CD4-positive, alpha-beta T cell treated with Interleukin-6 for 4 hours (primary cell): ENCODE results near the gene MYF5.
"Not testable (repeated sequence)": the region's sequence is repeated elsewhere in the genome, so short reads cannot be mapped to it uniquely, and the experiment has no call there.

ENCODE experiments used
- DNase-seq: peaks from one replicate; pipeline ENCODE4 v3.0.0-alpha.2; 2020; ENCODE audit warnings: mixed read lengths

Gene MYF5

GRCh38 chr12:80716696-80717469 lies at the start of gene MYF5:
MYF5 (plus strand) TSS chr12:80716912; CDS start chr12:80717064, 152 bp downstream.
- no peak for DNase-seq

DNA sequence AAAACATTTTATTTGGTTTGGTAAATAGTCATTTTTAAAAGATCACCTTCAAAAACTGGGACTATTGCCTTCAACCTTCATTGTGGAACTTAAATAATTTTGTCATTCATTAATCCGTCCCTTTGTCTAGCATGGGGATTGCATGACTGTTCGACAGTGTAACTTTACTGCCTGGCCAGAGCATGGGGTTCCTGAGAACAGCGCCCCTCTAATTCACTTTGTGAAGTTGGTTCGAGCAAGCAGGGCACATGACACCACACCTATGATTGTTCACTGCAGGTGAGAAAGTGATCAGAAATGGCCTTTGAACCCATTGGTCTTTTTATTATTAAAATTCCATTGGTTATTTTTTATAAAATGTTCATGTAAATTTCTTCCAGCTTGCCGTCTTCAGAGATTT lies 46.5 kb upstream of the MYF5 start:
- no peak for DNase-seq

DNA sequence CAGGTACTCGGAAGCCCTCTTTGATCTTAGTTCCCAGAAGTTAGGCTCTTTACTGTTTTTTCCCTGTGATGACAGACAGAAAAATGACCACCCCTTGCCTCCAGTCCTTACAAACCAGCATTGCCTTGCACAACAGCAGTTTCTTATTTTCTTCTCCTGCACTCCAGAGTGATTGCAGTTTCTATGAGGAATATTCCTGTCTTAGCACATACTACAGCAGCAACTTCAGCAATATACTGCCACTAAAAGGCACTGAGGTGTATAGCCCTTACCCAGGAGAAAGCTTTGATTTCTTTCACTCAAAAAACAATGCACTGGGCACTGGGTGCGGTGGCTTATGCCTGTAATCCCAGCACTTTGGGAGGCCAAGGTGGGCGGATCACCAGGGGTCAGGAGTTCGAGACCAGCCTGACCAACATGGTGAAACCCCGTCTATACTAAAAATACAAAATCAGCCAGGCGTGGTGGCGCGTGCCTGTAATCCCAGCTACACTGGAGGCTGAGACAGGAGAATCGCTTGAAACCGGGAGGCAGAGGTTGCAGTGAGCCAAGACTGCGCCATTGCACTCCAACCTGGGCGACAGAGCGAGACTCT lies 40.6 kb upstream of the MYF5 start:
- not testable (repeated sequence) for DNase-seq

DNA sequence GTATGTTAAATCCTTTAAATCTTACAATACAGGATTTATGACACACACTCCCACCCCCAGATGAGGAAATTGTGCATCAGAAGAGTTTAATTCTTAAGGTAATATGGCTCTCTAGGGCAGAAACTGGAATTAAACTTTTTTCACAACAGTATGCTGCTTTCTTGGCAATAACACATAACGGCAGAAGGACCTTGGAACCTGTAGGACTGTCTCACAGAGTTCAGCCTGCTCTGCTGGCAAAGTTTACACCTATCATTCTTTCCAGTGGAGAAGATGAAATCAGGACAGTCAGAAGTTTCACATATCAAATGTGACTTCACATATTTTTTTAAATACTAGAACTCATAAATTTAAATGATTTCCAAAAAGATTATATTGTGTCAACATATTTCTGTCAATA lies 39.9 kb upstream of the MYF5 start:
- no peak for DNase-seq

DNA sequence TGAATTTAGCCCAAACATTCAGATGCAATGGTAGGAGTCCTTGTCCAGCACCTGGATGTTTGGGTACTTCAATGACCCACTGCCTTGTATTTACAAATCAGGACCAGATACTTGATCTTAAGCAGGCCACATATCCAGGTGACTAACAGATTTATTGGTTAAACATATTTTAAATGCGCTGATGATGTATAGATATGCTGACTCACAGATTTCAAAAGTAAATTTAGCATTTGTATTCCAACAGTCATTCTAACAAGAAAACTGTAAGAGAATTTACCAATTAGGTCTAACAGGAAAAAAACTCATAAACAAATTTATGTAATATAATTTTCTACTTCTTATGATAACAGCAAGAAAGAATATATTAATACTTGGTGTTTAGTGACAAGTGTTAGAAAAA lies 38.7 kb upstream of the MYF5 start:
- DNase-seq = no peak

- no peak for DNase-seq
Measured at GRCh38 chr12:80679346-80680131, 37.2 kb upstream of the MYF5 start.

- no peak for DNase-seq
Measured at GRCh38 chr12:80681287-80681686, 35.4 kb upstream of the MYF5 start.

- DNase-seq = no peak
Measured at GRCh38 chr12:80681786-80682185, 34.9 kb upstream of the MYF5 start.

DNA sequence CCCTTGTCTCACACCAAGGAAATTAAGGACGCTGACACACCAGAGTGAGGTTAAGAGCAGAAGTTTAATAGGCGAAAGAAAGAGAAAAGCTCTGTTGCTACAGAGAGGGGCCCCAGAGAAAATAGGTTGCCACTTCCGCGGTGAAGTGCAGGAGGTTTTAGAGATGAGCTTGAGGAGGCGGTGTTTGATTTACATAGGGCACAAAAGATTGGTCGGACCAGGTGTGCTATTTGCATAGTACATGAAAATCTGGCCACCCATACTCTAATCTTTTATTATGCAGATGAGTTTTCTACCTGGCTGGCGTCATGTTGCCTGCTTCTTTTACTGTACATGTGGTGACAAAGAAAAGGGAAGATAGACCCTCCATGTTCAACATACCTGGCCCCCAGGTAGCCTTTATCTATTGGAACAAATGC lies 32.6 kb upstream of the MYF5 start:
- no peak for DNase-seq

- DNase-seq = no peak
Measured at GRCh38 chr12:80690090-80690489, 26.6 kb upstream of the MYF5 start.

DNA sequence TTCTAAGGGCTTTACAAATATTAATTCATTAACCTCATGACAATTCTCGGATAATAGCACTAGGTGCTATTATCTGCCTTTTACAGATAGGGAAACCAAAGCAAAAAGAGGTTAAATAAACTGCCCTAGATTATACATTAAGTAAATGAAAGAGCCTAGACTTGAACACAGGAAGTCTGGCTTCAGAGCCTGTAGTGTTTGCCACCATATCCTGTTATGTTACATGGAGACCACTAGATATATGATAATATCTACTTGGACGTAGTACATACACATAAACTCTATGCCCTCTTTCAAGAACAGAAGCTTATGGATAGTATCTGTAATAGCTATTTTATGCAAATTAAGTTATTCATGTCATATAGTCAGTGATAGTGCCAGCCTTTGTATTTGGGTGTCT lies 26.2 kb upstream of the MYF5 start:
- DNase-seq = no peak

DNA sequence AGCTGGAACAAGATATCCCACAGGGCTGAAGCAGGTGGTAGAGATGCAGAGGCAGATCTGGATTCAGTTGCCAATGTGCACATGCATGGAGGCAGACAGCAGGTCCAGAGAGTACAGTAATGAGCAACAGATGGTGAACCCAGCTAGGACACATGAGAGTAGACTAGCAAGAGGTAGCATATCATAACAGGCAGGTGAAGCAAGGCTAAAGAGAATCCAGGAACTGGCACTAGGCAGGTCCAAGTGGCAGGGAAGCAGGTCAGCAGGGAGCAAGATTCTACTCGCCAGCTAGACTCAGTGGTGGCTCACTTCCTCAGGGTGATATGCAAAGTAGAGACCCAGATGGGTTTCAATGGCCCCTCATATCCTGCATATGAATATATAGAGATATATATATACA lies 24.6 kb upstream of the MYF5 start:
- no peak for DNase-seq

DNA sequence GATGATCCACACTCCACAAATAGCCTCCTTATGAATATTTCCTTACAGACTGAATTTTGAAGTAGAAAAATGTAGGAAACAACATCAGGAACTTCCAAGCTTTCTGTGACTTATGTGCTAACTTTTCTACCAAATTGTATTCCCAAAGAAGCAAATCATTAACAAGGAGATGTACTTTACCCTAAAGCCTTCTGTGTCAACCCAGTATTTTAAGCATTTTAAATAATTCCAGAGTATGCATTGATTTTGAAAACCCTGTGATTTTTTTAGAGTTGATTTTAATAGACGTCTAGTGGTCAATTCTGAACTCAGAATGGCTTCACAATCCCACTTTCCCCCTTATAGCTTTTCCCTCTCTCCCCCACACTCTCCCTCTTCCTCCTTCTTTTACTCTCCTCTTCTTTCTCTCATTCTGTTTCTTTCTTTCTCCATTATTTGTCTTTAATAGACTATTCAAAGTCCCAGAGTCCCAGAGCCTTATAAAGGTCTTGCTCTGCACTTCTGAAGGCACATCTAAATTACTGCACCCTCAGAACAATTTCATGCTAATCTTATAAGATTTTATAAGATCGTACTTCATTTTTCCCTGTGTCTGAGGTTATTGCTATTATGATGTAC lies 19.3 kb upstream of the MYF5 start:
- DNase-seq = no peak

DNA sequence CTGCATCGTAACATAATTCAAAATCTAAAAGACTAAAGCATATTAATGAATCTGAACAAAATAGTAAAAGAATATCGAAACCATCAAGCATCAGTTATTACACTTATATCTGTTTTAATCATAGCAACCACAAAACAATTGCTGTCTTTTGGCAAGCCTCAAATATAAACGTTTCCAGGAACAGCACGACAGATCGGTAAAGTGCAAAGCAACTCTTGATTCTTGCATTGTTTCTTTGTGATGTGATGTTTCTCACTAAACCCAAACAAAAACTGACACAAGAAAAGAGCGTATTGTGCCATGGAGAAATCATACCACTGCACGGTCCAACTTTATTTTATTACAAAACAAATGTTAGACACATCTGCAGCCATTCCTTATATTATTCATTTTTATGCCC lies 18.5 kb upstream of the MYF5 start:
- no peak for DNase-seq

- no peak for DNase-seq
Measured at GRCh38 chr12:80698847-80699542, 17.7 kb upstream of the MYF5 start.

DNA sequence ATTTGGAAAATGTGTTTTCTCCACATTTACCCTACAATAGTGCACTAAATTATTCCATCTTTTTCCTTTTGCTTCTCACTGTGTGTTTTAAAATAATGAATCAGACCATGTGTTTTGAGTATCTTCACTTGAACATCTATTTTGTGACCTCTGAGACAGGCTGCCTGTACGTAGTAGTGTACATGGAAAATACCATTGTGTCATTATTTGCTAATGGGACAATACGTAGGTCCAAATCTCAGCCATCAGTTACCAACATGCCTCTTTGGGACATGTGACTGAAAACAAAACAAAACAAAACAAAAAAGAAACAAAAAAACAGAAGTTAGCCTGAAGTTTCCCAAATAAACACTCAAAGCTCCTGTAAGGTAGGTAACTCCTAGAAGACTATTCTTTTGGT lies 16.4 kb upstream of the MYF5 start:
- DNase-seq = no peak

- DNase-seq = no peak
Measured at GRCh38 chr12:80701388-80701787, 15.3 kb upstream of the MYF5 start.

GRCh38 chr12:80702889-80703805 lies 13.6 kb upstream of the MYF5 start:
- DNase-seq = no peak

GRCh38 chr12:80704420-80704819 lies 12.3 kb upstream of the MYF5 start:
- DNase-seq = no peak

- DNase-seq = no peak
Measured at GRCh38 chr12:80707126-80707829, 9.4 kb upstream of the MYF5 start, which contains the start of gene MYF6. MYF6 (plus strand) TSS chr12:80707634; CDS start chr12:80707720, 86 bp downstream.

DNA sequence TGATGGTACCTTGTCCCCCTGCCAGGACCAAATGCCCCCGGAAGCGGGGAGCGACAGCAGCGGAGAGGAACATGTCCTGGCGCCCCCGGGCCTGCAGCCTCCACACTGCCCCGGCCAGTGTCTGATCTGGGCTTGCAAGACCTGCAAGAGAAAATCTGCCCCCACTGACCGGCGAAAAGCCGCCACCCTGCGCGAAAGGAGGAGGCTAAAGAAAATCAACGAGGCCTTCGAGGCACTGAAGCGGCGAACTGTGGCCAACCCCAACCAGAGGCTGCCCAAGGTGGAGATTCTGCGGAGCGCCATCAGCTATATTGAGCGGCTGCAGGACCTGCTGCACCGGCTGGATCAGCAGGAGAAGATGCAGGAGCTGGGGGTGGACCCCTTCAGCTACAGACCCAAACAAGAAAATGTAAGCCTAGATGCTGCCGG lies 8.9 kb upstream of the MYF5 start:
- no peak for DNase-seq
